OCI-M2 (cell line): Measurements from ENCODE around the gene ZNF90.
A peak's percentile ranks its signal among the peaks of the same experiment; 100 is the strongest.
"Not testable (repeated sequence)": the region's sequence is repeated elsewhere in the genome, so short reads cannot be mapped to it uniquely, and the experiment has no call there.

ENCODE experiments used
- DNase-seq: peaks from one replicate; lab custom pipeline; 2025; ENCODE audit not compliant: unreplicated experiment; lab: John Stamatoyannopoulos, UW

ZNF90 gene

GRCh38 chr19:20077791-20078463 lies at the start of gene ZNF90:
TSS of gene ZNF90 (plus strand) at chr19:20078000. CDS start at chr19:20078133, 133 bp downstream.
- DNase-seq, result no peak

DNA sequence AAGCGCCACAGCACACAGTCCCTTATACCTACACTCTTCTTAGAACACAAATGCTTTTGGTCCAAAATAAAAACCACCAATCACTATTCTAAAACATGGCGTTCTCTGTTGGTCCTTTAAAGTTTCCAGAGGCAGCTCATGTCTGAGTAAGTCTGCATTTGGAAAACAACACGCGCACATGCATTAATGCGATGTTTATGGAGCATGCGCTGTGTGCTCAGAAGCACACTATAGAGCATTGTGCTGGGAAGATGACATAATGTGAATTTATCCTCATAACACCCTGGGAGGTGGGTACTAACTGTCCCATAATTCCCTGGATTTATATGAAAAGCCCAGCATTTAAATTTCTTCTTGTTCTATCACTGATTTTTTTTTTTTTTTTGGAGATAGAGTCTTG lies 49.2 kb upstream of the ZNF90 start:
- DNase-seq, result no peak

DNA sequence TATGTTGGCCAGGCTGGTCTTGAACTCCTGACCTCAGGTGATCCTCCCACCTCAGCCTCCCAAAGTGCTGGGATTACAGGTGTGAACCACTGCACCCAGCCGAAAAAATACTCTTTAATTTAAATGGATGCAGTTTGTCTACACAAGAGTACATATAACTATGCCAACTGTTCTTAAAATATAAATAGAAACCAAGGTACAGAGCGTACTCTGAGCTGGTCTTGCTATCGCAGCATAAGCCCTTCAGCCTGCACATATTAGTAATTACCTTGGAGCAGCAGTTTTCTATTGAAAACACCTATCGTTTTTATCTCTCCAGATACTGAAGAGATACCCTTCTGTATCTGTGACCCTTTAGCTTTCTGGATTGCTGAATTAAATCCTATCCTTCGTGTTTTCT lies 41.9 kb upstream of the ZNF90 start:
- DNase-seq, result no peak

DNA sequence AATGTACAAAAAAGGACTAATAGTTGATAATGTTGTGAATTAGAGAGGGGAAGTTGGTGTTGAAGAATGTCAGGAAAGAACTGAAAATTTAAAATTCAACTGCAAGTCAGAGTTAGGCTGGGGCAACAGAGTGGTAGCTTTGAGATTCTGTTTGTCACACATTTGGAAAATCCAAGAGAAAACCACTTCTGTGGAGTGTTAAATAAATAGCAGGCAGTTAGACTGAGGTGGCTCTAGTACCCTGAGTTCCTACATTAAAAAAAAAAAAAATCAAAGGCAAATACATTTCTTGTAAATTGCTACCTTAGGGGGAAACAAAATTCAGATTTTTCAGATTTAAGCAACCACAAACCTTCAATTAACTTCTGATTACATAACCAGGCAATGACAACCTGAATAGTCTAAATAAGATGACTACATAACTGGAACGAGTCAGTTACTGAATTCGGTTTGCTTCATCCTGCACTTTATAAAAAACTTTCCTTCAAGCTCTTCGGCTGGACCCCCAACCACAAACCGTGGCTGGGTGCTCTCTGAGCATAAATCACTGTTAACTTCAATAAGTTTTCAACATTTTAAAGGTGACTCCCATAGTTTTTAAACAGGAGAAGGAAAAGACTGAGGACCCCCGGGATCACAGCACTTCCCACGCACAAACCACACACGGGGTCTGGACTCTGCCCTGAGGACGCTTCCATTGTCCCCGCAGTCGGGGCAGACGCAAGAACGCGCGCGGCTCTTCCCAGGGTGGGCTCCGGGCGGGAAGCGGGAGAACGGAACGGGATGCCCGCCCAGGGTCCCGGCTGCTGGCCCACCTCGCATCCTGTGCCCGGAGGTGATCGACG lies 39.2 kb upstream of the ZNF90 start:
- DNase-seq, result no peak

- no peak for DNase-seq
Measured at GRCh38 chr19:20039203-20039723, 38.5 kb upstream of the ZNF90 start, which contains the start of gene ZNF682. TSS of gene ZNF682 (minus strand) at chr19:20039505. CDS start at chr19:20039345, 160 bp downstream.

DNA sequence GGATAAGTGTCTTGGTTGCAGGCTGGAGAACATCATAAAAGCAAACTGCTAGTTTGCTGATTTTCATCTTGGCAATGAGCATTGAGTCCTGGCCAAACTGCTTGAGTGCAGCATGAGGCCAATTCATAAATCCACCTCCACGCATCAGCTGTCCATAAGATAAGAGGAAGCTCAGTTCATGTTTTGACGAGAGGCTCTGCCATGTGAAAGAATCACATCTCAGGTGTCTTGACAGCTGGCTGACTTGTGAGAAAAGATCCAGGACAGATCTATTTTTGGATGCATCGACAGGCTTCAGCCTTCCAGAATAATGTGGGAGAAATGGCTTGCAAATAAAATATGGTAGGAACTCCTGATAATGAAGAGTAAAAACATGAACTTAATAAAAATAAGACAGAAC lies 33.1 kb upstream of the ZNF90 start:
- DNase-seq, result no peak

- not testable (repeated sequence) for DNase-seq
Measured at GRCh38 chr19:20045742-20046141, 32.1 kb upstream of the ZNF90 start.

DNA sequence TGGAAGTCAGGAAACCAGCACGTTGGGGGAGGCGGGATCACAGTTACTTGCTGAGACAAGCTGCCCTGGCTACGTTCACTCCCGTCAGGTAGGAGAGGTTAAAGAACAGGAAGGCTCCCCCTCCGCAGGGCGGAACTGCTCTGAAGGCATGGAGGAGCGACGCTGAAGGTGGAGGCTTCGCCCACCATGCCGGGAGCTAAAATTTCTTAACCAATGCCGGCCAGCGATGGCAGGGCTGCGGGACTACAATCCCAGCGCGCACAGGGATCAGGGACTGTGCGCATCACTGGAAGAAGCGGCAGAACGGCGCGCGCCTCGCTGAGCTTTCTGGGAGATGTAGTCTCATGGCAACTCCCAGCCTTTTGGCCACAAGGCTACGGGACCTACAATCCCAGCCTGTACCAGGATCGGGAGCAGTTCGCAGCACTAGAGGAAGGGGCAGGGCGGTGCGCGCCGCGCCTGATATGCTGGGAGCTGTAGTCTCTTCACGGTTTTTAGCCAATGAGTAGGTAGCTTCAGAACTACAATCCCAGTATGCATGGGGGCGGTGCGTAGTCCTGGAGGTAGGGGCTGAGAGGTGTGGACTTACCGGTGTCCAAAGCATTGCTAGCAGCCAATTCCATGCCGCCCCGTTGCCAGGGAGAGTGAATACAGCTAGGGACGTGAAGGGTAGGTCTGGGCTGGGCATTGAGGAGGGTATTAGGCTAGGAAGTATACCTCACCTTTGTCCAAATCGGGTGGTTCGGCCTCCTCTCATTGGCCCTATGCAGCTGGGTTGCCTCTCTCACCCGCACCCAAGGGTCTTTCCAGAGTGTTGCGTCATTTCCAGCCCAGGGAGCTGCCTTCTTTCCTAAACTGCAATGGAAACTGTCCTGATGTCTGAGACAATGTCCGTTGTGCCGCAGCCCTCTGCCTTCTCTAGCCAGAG lies 25.7 kb upstream of the ZNF90 start:
- DNase-seq, result peak; percentile 77

DNA sequence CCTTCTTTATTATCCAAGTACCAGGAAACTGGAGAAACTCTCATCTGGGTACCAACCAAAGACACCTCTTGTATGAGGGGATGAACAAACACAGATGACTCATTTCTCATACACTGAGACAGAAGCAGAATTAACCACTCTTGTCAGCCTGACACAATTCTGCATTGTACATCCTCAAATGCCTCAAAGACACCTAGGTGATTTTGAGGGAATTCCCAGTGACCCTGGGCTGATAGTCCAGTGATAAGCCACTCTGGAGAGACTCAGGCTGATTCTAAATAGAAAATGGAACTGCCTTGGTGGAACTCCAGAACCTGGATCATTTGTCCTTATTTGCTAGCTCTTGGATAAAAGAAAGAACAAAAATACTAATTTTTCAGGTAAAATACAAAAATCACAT lies 19.1 kb upstream of the ZNF90 start:
- not testable (repeated sequence) for DNase-seq

- DNase-seq, result no peak
Measured at GRCh38 chr19:20060282-20060681, 17.5 kb upstream of the ZNF90 start.

GRCh38 chr19:20066861-20067260 lies 10.9 kb upstream of the ZNF90 start:
- DNase-seq, result no peak

GRCh38 chr19:20067943-20068342 lies 9.9 kb upstream of the ZNF90 start:
- no peak for DNase-seq

GRCh38 chr19:20068559-20068958 lies 9.2 kb upstream of the ZNF90 start:
- not testable (repeated sequence) for DNase-seq

GRCh38 chr19:20070691-20071090 lies 7.1 kb upstream of the ZNF90 start:
- no peak for DNase-seq

- DNase-seq, result no peak
Measured at GRCh38 chr19:20072936-20073335, 4.9 kb upstream of the ZNF90 start.

- no peak for DNase-seq
Measured at GRCh38 chr19:20078581-20079031, 806 bp downstream of the ZNF90 start.

DNA sequence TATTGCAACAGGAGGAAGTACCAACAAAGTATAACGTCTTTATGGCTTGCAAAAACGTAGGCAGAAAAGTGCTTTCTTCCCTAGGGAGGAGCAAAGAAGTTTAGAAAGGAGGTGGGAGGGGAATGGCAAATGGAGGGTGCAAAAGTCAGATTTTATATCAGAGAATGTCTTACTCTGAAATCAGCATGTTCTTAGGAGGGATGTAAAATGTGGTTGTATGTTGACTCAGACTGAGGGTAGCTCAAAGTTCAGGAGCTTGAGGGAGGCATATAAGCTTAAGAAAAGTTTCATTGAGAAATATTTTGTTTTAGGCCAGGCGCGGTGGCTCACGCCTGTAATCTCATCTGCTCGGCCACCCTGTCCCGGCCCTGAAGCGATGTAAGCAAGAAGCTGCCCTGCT lies 1.7 kb downstream of the ZNF90 start:
- no peak for DNase-seq

DNA sequence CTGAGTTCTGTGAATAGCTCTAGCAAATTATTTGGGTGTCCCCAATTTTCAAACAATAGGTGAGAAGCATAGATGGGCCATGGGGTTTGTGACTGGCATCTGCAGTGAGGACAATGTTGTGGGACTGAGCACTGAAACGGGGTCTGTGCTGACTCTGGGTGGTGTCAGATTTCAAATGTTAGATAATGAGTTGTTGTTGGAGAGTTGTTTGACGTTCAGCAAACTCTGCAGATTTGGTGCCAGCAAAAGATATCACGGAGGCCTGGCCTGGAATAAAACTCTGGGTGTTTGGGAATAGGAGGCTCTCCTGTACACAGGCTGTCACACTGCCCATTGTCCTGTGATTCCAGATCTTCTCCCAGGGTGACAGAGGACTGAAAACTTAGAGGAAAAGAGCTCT lies 2.9 kb downstream of the ZNF90 start:
- no peak for DNase-seq

GRCh38 chr19:20082232-20082833 lies 4.5 kb downstream of the ZNF90 start:
- DNase-seq, result not testable (repeated sequence)

DNA sequence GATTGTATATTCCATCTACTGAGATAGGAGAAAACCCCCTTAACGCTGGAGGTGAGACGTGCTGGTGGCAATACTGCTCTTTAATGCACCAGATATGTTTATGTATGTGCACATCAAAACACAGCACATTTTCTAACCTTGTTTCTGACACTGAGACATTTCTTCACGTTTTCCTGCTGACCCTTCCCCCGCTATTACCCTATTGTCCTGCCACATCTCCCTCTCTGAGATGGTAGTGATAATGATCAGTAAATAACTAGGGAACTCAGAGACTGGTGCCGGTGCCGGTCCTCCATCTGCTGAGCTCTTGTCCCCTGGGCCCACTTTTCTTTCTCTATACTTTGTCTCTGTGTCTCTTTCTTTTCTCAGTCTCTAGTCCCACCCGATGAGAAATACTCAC lies 5.1 kb downstream of the ZNF90 start:
- not testable (repeated sequence) for DNase-seq
